Omental fat pad (tissue), 4 donors: Measurements from ENCODE around the gene RIMS4. TPM values are rescaled to one million over a fixed set of nuclear protein-coding genes. Genes with fewer than 3 reads are reported as not detected.

Experiments
- ATAC-seq: fragments of 150-250 bp; one replicate; pipeline ENCODE4 v1.9.1; 2016; ENCODE audit warnings: mild to moderate bottlenecking, moderate library complexity; ENCODE audit not compliant: low FRiP score
- DNase-seq: peaks from one replicate; pipeline ENCODE4 v3.0.0-alpha.2; 2019; ENCODE audit warnings: low spot score
- total RNA-seq, 4 donors: library from RNA; depleted of rRNA; stranded (reverse); fragments of >200 nt; gene quantifications; one replicate each; pipeline ENCODE4 v1.1.0, GENCODE V29; 2016
- TF ChIP-seq, protein P1 (sequence below), 3 donors: fragments of 450-650 bp; IDR thresholded peaks; one replicate each; pipeline ENCODE4 v1.5.1; 2016 to 2017; ENCODE audit warnings: antibody characterized with exemption in 3 of 3, mild to moderate bottlenecking in 3 of 3, moderate library complexity in 2 of 3

RIMS4 gene
- total RNA-seq, 4 donors from 2014 or later: 0.60 to 0.88 (median 0.72) TPM

DNA sequence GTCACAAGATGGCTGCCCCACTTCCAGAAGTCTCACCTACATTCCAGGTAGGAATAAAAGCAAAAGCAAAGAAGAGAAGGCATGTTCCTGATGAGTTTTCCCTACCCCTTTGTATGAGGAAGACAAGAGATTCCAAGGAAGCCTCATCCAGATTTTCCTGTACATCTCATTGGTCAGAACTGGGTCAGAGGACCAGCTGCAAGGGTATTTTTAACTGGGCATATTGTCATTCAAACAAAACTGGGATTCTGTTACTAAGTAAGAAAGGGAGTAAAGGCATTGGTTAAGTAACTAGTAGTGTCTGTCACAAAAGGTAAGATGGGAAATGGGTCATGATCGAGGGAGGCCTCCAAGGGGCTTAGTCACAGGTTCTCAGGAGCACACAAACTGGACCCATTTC is 28.2 kb upstream of the RIMS4 start:
- TF ChIP-seq, protein P1, sequence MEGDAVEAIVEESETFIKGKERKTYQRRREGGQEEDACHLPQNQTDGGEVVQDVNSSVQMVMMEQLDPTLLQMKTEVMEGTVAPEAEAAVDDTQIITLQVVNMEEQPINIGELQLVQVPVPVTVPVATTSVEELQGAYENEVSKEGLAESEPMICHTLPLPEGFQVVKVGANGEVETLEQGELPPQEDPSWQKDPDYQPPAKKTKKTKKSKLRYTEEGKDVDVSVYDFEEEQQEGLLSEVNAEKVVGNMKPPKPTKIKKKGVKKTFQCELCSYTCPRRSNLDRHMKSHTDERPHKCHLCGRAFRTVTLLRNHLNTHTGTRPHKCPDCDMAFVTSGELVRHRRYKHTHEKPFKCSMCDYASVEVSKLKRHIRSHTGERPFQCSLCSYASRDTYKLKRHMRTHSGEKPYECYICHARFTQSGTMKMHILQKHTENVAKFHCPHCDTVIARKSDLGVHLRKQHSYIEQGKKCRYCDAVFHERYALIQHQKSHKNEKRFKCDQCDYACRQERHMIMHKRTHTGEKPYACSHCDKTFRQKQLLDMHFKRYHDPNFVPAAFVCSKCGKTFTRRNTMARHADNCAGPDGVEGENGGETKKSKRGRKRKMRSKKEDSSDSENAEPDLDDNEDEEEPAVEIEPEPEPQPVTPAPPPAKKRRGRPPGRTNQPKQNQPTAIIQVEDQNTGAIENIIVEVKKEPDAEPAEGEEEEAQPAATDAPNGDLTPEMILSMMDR (IDR thresholded peaks at IDR 0.05): no peak
- DNase-seq (no peak), ATAC-seq (no peak)

DNA sequence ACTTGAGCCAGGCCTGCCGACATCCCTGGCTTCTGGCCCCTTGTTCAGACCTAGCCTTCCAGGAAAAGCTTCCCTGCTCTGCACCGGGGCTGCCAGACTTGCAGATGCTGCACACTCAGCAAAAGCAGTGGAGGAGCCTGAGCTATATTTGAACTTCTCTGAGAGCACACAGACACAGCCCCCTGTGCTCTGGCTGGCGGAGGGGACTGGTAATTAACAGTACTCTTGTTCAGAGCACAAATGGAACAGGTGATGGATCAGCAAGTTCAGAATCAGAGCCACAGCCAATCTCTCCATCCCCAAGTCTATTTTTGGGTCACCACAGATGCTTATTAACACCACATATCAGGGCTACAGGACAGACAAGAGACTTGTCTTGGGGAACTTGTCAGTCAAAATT is 27.6 kb upstream of the RIMS4 start:
- no peak for ATAC-seq
- TF ChIP-seq, protein P1 (IDR thresholded peaks at IDR 0.05): no peak

DNA sequence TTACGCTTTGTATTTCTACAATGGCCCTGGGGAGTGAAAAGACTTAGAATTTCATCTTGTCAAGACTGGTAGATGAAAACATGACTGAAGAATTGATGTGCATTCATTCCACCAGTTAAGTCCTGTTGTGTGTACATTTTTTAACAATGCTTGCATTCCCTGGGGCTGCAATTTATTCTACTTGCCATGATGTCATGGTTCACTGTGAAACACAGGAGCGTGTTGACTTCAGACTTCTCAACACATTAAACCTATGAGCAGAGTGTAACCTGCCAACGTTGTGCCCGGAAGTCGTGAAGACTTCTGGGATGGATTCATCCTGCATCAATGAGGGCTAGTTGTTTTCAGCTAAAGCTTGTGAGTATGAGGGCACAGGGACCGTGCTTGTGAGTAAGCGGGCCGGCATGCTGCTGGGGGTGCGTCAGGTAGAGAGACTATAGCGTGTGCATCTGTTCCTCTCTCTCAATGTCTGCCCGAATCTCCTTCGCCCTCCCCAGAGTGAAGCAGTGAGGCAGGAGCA is 26.3 kb upstream of the RIMS4 start:
- DNase-seq: no peak
- TF ChIP-seq, protein P1 (IDR thresholded peaks at IDR 0.05): no peak
- no peak for ATAC-seq

More for the DNA sequence above, 27.6 kb upstream of the RIMS4 start:
- DNase-seq: no peak

DNA sequence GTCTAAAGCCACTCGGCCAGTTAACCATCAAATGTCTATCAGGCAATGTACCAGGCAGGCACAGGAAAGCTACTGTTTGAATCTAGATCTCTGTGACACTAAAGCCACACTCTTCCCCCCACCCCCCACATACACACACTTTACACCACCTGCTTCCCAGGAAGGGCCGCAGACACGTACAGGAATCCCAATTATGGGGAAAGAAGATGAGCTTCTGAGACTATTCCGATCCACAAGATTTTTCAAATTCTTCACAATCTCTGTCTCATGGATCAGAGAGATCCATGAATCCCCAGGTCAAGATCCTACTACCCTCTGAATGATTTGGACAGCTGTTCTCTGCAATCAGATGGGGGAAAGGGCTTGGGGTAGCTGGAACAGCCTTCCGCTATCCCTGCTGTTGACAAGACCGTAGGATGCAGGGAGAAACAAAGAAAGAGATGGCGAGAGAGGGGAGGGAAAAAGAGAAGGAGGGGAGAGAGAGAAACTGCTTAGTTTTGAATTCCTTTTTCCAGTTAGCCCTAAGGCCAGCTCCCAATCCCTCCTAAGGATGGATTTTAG is 25.4 kb upstream of the RIMS4 start:
- DNase-seq (no peak), ATAC-seq (no peak)
- TF ChIP-seq, protein P1 (IDR thresholded peaks at IDR 0.05): no peak

DNA sequence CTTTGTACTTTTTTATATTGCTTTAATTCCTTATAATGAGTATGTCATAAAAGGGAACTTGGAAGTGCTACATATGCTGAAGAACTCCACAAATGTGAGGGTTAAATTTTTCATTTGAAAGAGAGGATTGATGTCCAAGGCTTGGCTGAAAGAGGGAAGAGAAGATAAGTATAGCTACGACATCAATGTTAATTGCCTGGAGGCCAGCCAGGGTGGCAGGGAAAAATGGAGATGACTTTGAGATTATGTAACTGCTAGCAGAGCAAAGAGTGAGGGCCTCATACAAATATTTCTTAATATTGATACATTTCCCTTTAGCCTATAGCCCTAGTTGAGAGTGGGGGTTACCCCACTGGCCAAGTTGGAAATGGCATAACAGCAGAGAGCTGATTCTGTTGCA is 24.8 kb upstream of the RIMS4 start:
- DNase-seq: no peak
- ATAC-seq: no peak
- TF ChIP-seq, protein P1 (IDR thresholded peaks at IDR 0.05): no peak

DNA sequence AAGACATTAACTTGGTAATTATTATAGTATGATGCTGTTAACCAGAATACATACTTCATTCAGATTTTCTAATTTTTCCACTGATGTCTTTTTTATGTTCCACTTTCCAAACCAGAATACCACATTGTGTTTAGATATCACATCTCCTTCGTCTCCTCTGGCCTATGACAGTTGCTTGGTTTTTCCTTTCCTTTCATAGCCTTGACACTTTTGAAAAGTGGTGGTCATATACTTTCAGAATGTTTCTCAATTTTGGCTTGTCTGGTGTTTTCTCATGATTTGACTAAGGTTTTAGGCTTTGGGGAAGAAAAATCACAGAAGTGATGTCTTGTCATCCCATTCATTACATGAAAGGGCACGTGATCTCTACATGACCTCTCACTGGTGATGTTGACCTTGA is 24.3 kb upstream of the RIMS4 start:
- TF ChIP-seq, protein P1 (IDR thresholded peaks at IDR 0.05): no peak
- DNase-seq: no peak
- ATAC-seq: no peak

DNA sequence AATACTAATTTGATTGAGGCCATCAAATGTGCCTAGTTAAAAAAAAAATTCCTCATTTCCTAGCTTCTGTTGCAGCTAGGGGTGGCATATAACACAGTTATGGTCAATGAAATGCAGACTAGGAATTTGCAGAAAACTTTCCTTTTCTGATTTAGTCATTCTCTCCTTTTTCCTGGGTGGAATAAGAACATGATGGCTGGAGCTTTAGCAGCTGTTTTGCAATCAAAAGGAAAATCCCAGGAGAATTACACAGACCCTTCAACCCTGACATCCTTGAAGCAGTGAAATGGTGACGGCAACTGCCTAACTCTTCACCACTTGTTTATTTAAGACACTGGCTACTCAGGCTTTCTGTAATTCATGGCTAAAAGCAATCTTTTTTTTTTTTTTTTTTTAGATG is 23.1 kb upstream of the RIMS4 start:
- DNase-seq: no peak
- TF ChIP-seq, protein P1 (IDR thresholded peaks at IDR 0.05): no peak
- ATAC-seq: no peak
